Activated T-cell treated with anti-CD3 and anti-CD28 coated beads, Interleukin-2, amount 50 U/mL, for 72 hours (primary cell): ENCODE measurements around the gene FAM13B. TPM values are rescaled to one million over a fixed set of nuclear protein-coding genes. Genes with fewer than 3 reads are reported as not detected.
"Not testable (repeated sequence)": the region's sequence is repeated elsewhere in the genome, so short reads cannot be mapped to it uniquely, and the experiment has no call there.

ENCODE experiments used
- ATAC-seq, 2 donors: fragments of 150-1000 bp; cut with Tn5 transposase; replicated peaks in 1 of 2; 2 replicates each; pipeline ENCODE4 v1.10.0; 2021; ENCODE audit warnings: moderate library complexity in 2 of 2, mild to moderate bottlenecking in 1 of 2
- DNase-seq, 2 donors: peaks; one replicate each; pipeline ENCODE4 v3.0.0; 2021 to 2022; ENCODE audit warnings: mixed read lengths in 1 of 2
- H3K27ac Mint-ChIP-seq: one replicate; pipeline ENCODE4 v1.8.0; 2022; ENCODE audit warnings: mild to moderate bottlenecking, moderate library complexity, mixed read lengths
- H3K27me3 Mint-ChIP-seq: one replicate; pipeline ENCODE4 v1.8.0; 2022; ENCODE audit warnings: low read depth, mixed read lengths
- H3K36me3 Mint-ChIP-seq, 2 donors: one replicate each; pipeline ENCODE4 v1.8.0; 2022; ENCODE audit warnings: mixed read lengths in 2 of 2, mild to moderate bottlenecking in 1 of 2; ENCODE audit not compliant: insufficient read depth in 2 of 2
- H3K4me1 Mint-ChIP-seq: one replicate; pipeline ENCODE4 v1.8.0; 2022; ENCODE audit warnings: low read depth, mixed read lengths
- H3K4me3 Mint-ChIP-seq, 2 donors: one replicate each; pipeline ENCODE4 v1.8.0; 2022; ENCODE audit warnings: mild to moderate bottlenecking in 2 of 2, mixed read lengths in 2 of 2, moderate library complexity in 2 of 2
- H3K9me3 Mint-ChIP-seq, 2 donors: one replicate each; pipeline ENCODE4 v1.8.0; 2022; ENCODE audit warnings: mixed read lengths in 2 of 2
- total RNA-seq, 2 donors: library from RNA; stranded (reverse); gene quantifications; one replicate each; pipeline ENCODE4 v1.2.3, GENCODE V29; 2022

Gene FAM13B
- total RNA-seq: 10 to 100 TPM; 19.3 to 20.5 TPM

DNA sequence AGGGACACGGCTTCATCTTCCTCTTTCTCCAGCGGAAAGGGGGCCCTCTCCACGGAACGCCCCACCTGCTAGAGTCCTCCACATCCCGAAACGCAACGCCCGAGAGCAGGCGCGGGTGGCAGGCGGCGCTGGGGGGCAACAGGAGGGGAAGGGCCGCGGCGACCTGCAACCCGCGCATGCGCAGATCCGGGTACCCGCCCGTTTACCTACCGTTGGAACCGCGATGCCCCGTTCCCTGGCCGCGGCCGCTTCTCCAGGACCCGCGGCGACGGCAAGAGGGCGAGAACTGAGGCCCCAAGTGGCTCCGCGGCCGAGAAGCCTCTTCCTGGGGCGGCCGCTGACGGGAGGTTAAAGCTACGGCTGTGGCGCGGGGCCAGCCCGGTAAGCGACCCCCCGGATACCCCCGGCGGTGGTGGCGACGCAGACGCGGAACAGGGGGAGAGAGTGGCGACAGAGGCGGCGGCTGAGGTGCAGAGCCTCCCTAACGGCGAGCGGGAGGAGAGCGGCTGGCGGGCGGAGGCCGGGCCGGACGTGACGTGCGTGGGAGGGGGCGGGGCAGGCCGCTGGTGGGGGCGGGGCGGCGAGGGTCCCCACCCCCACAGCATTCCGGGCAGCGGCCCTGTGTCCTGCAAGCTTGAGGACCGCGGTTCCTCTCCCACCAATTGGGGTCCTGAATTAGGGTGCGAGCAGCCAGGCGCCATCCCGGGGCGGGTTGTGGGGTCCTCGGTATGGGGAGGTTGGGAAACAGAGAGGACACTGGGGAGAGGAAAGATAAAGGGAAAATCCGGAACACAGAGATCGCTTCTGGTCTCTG, at the start of gene FAM13B:
TSS of gene FAM13B (minus strand) at position 508 of the 814 bp plus-strand sequence. CDS start 13,968 bp downstream, outside the sequence.
- peaks cover 60% of the 10 kb centered on the region for H3K4me1 Mint-ChIP-seq
- peak within 1 kb of the TSS; percentile 94 for H3K27ac Mint-ChIP-seq
- DNase-seq (peak; percentile 89), ATAC-seq (peak; percentile 84 to 86)
- H3K9me3 Mint-ChIP-seq: no peaks in the 10 kb centered on the region
- peak within 1 kb of the TSS; percentile 97 to 98 for H3K4me3 Mint-ChIP-seq
- H3K27me3 Mint-ChIP-seq: no peaks in the 10 kb centered on the region
- H3K36me3 Mint-ChIP-seq: peaks cover 3 to 4% of the 10 kb centered on the region in 2 donors

DNA sequence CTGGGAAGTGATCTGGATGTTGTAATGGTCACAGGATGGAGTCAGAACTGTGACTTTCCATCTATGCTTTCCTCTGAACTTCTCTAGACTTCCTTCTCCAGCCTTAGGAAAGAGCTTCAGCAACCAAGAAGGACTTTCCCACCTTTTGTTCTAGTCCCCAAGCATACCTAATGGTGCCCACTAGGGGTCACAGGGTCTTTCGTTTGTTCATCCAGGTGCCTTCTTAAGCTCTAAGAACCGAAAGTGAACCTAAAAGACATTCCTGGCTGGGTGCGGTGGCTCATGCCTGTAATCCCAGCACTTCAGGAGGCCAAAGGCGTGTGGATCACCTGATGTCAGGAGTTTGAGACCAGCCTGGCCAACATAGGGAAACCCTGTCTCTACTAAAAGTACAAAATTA, 49.2 kb upstream of the FAM13B start:
- DNase-seq (no peak), ATAC-seq (no peak)
- Mint-ChIP-seq H3K4me3 (peak overlapping the region; percentile 78 to 82), H3K4me1 (peaks cover 18% of the 10 kb centered on the region), H3K9me3 (no peaks in the 10 kb centered on the region), H3K36me3 (no peaks in the 10 kb centered on the region), H3K27ac (no peak overlapping the region), H3K27me3 (no peaks in the 10 kb centered on the region)

- ATAC-seq: no peak
- no peaks in the 10 kb centered on the region for H3K36me3 Mint-ChIP-seq
- H3K4me3 Mint-ChIP-seq: no peak overlapping the region
- peaks cover 18% of the 10 kb centered on the region for H3K4me1 Mint-ChIP-seq
- H3K27me3 Mint-ChIP-seq: no peaks in the 10 kb centered on the region
- H3K9me3 Mint-ChIP-seq: no peaks in the 10 kb centered on the region
- H3K27ac Mint-ChIP-seq: no peak overlapping the region
- no peak for DNase-seq
Observed at GRCh38 chr5:138078006-138078643, 45.2 kb upstream of the FAM13B start.

GRCh38 chr5:138077064-138077696, 44.3 kb upstream of the FAM13B start:
- ATAC-seq: no peak
- Mint-ChIP-seq H3K27me3 (no peaks in the 10 kb centered on the region), H3K9me3 (no peaks in the 10 kb centered on the region), H3K36me3 (no peaks in the 10 kb centered on the region), H3K27ac (no peak overlapping the region), H3K4me1 (peaks cover 17% of the 10 kb centered on the region), H3K4me3 (no peak overlapping the region)
- DNase-seq: peak; percentile 43 to 46

DNA sequence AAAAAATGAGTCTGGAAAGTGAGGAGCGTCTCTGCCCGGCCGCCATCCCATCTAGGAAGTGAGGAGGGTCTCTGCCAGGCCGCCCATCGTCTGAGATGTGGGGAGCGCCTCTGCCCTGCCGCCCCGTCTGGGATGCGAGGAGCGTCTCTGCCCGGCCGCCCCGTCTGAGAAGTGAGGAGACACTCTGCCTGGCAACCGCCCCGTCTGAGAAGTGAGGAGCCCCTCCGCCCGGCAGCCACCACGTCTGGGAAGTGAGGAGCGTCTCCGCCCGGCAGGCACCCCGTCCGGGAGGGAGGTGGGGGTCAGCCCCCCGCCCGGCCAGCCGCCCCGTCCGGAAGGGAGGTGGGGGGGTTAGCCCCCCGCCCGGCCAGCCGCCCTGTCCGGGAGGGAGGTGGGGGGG, 37.1 kb upstream of the FAM13B start:
- not testable (repeated sequence) for H3K27me3 Mint-ChIP-seq, ATAC-seq, H3K36me3 Mint-ChIP-seq, DNase-seq, H3K4me3 Mint-ChIP-seq, H3K9me3 Mint-ChIP-seq, H3K27ac Mint-ChIP-seq
- H3K4me1 Mint-ChIP-seq: peaks cover 11% of the 10 kb centered on the region

GRCh38 chr5:138068742-138069600, 36.1 kb upstream of the FAM13B start:
- DNase-seq (peak; percentile 73 to 75), ATAC-seq (peak; percentile 67 to 70)
- H3K9me3 Mint-ChIP-seq: no peaks in the 10 kb centered on the region
- peaks cover 11% of the 10 kb centered on the region for H3K4me1 Mint-ChIP-seq
- no peak overlapping the region for H3K4me3 Mint-ChIP-seq
- no peaks in the 10 kb centered on the region for H3K36me3 Mint-ChIP-seq
- H3K27ac Mint-ChIP-seq: no peak overlapping the region
- no peaks in the 10 kb centered on the region for H3K27me3 Mint-ChIP-seq

DNA sequence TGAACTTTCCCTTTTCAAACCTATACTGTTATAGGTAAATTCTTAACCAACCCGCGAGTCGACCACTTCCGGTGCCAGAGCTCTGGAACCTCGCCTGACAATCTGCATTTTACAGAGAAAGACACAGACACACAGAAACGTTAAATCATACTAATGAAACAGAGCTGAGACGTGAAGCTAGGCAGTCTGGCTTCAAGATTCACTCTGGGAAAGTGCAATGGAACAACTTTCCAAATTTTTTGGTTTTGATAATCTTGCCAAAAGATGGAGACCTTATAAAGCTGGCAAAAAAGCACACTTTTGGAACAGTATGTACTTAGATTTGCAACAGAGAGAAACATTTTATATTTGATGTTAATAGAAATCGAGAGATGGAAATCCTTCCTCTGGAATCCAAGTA, 35.1 kb upstream of the FAM13B start:
- no peaks in the 10 kb centered on the region for H3K36me3 Mint-ChIP-seq

DNA sequence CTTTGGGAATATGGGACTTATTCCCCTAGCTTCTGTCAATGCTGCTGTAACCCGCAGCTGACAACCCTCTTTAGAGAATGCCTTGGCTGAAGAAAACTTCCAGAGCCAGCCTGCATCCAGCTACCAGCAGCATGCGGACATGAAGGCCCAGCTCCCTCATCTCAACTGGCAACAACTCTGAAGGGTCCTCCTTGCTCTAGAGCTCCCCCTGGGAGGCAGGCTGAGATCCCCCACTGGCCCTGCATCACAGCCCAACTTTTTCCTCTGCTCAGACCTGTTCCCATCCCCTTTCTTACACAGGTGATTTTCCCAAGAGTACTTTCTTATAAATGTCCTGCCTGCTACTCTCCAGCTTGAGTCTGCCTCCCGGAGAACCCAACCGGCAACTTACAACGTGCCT, 32.2 kb upstream of the FAM13B start:
- H3K27ac Mint-ChIP-seq: no peak overlapping the region
- H3K4me1 Mint-ChIP-seq: peaks cover 6% of the 10 kb centered on the region
- ATAC-seq: no peak
- no peak overlapping the region for H3K4me3 Mint-ChIP-seq
- peak; percentile 7 to 8 for DNase-seq
- H3K27me3 Mint-ChIP-seq: no peaks in the 10 kb centered on the region
- no peaks in the 10 kb centered on the region for H3K9me3 Mint-ChIP-seq
- no peaks in the 10 kb centered on the region for H3K36me3 Mint-ChIP-seq

More for the DNA sequence above, 35.1 kb upstream of the FAM13B start:
- Mint-ChIP-seq H3K9me3 (no peaks in the 10 kb centered on the region), H3K4me3 (no peak overlapping the region), H3K27ac (no peak overlapping the region), H3K4me1 (peaks cover 11% of the 10 kb centered on the region), H3K27me3 (no peaks in the 10 kb centered on the region)
- DNase-seq: no peak
- no peak for ATAC-seq

DNA sequence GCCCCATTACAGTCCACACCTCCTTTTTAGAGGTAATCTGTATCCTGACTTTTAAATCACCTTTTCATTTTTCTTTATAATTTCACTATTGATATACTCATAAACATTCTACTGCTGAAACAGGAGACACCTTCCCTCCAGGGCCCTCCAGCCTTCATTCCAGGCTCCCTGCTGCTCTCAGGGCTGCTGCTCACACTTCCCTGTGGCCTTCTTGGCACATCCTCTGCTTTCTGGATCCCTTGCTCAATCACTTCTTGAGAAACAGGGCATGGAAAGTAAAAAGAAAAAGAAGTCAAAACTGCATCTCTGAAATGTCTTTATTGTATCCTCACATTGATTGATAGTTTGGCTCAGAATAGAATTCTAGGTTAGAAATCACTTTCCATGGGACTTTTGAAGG, 31.6 kb upstream of the FAM13B start:
- H3K4me1 Mint-ChIP-seq: peaks cover 6% of the 10 kb centered on the region
- no peaks in the 10 kb centered on the region for H3K36me3 Mint-ChIP-seq
- ATAC-seq (no peak), DNase-seq (no peak)
- no peaks in the 10 kb centered on the region for H3K27me3 Mint-ChIP-seq
- H3K9me3 Mint-ChIP-seq: no peaks in the 10 kb centered on the region
- H3K27ac Mint-ChIP-seq: no peak overlapping the region
- no peak overlapping the region for H3K4me3 Mint-ChIP-seq

DNA sequence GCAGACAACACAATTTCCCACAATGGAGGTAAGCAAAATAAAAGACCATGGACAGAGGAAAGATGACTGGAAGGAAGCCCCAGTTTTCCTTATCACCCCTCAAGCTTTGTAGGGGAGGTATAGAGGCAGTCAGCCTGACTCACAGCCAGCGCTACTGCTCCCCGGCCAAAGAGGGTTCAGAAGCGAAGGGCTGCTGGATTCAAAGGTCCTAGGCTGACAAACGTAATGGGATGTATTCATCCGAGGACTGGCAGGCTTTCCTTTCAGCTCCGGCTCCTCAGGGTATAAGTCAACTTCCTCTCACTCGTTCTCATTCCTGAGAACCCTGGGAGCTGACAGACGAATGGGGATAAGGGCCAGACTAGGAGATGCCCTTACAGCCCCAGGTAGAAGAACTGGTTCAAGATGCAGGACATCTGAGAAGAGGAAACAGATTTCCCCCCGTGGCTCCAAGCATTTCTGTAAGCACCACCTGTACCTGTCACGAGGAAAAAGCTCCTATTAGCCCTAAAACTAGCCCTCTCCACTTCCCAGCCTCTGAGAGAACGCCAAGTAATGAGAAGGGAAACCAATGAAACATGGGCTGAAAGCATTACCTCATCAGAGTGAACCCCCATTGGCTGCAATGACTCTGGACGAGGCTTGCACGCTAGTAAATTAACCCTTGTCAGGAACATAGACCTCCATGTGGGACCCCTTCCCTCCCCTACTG, 22.1 kb upstream of the FAM13B start:
- H3K4me3 Mint-ChIP-seq: no peak overlapping the region
- H3K9me3 Mint-ChIP-seq: no peaks in the 10 kb centered on the region
- no peaks in the 10 kb centered on the region for H3K27me3 Mint-ChIP-seq
- peaks cover 9% of the 10 kb centered on the region for H3K4me1 Mint-ChIP-seq
- H3K27ac Mint-ChIP-seq: no peak overlapping the region
- ATAC-seq (no peak), DNase-seq (no peak)
- H3K36me3 Mint-ChIP-seq: no peaks in the 10 kb centered on the region

DNA sequence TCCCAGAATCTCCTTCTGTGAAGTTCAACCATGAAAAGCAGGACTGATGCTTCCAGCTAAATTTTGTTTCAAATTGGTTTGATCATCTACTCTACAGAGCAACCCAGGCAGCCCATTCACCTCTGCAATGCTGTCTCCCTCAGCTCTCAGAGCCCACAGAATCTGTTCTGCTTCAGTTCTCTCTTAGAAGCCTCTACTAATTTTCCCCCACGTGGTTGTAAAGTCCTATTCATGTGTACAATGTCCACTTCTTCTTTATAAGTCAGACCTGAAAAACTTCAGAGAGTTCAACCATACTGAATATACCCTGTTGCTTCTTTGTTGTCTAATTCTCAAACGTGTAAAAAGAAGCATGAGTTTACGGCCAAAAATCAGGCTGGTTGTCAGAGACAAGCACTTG, 21.3 kb upstream of the FAM13B start:
- no peak for DNase-seq
- Mint-ChIP-seq H3K27me3 (no peaks in the 10 kb centered on the region), H3K36me3 (no peaks in the 10 kb centered on the region), H3K9me3 (no peaks in the 10 kb centered on the region), H3K4me1 (peaks cover 9% of the 10 kb centered on the region), H3K27ac (peak overlapping the region; percentile 58), H3K4me3 (peak overlapping the region in 1 of 2 donors; percentile 26)
- no peak for ATAC-seq

GRCh38 chr5:138053554-138053953, 20.7 kb upstream of the FAM13B start:
- DNase-seq (no peak), ATAC-seq (peak in 1 of 2 donors; percentile 15)
- peaks cover 9% of the 10 kb centered on the region for H3K4me1 Mint-ChIP-seq
- no peaks in the 10 kb centered on the region for H3K9me3 Mint-ChIP-seq
- no peaks in the 10 kb centered on the region for H3K36me3 Mint-ChIP-seq
- H3K27ac Mint-ChIP-seq: no peak overlapping the region
- H3K27me3 Mint-ChIP-seq: no peaks in the 10 kb centered on the region
- peak overlapping the region in 1 of 2 donors; percentile 26 for H3K4me3 Mint-ChIP-seq
